Adrenal gland (tissue), 12 donors: ENCODE measurements around the gene LRRTM4. TPM values are rescaled to one million over a fixed set of nuclear protein-coding genes. Genes with fewer than 3 reads are reported as not detected.

Experiments used
- DNase-seq, 7 donors: peaks; one replicate each; pipeline ENCODE4 v3.0.0-alpha.2; 2019 to 2020
- H3K27ac ChIP-seq, 5 donors: fragments of 200-600 bp; sonication (generic) in 4 of 5; 1 replicate in 3 of 5; 2 replicates in 2 of 5; pipeline versions ENCODE4 v1.5.1 to v1.8.0; 2016 to 2020; ENCODE audit warnings: mild to moderate bottlenecking in 1 of 5
- H3K27me3 ChIP-seq: fragments of 200-600 bp; 2 replicates; pipeline ENCODE4 v1.8.0; 2021
- H3K36me3 ChIP-seq, 2 donors: fragments of 200-600 bp; replicated peaks in 1 of 2; 1 replicate in 1 of 2; 2 replicates in 1 of 2; pipeline versions ENCODE4 v1.5.1 to v1.8.0; 2018 to 2022
- H3K4me1 ChIP-seq, 2 donors: fragments of 200-600 bp; replicated peaks in 1 of 2; 1 replicate in 1 of 2; 2 replicates in 1 of 2; pipeline versions ENCODE4 v1.5.1 to v1.8.0; 2018 to 2021
- H3K4me3 ChIP-seq, 4 donors: fragments of 200-600 bp; sonication (generic) in 3 of 4; one replicate each; pipeline ENCODE4 v1.5.1; 2016 to 2018
- H3K9me3 ChIP-seq, 3 donors: fragments of 200-600 bp; sonication (generic) in 1 of 3; replicated peaks in 1 of 3; 1 replicate in 2 of 3; 2 replicates in 1 of 3; pipeline versions ENCODE4 v1.5.1 to v1.8.0; 2016 to 2021
- CTCF ChIP-seq, 6 experiments: fragments of 450-650 bp in 4 of 6; fragments of 200-600 bp in 2 of 6; sonication (generic) in 1 of 6; IDR thresholded peaks; 1 replicate in 5 of 6; 2 replicates in 1 of 6; pipeline versions ENCODE4 v1.5.1 to v1.8.0; 2016 to 2021; ENCODE audit warnings: antibody characterized with exemption in 6 of 6, mild to moderate bottlenecking in 2 of 6, moderate library complexity in 1 of 6
- POLR2A ChIP-seq, 2 donors: fragments of 450-650 bp; IDR thresholded peaks; one replicate each; pipeline ENCODE4 v1.6.1; 2017; ENCODE audit warnings: antibody characterized with exemption in 2 of 2, mild to moderate bottlenecking in 2 of 2, moderate library complexity in 1 of 2
- WGBS, 4 donors: extraction: QIAGEN DNeasy Blood & Tissue Kit in 2 of 4; methylation state at CpG; one replicate each; pipeline versions ENCODE4 v1.1.5 to v1.1.7; 2013 to 2017; 5-methylcytosine and 5-hydroxymethylcytosine counted together
- intact Hi-C, 2 donors: fragments of 100-400 bp; cut with DNase I; formaldehyde crosslinking; loops; one replicate each; pipeline versions ENCODE4 v1.14.1 to v1.15.0; 2022 to 2023
- polyA plus RNA-seq, 3 donors: library from polyadenylated mRNA; stranded (reverse); fragments of 200-250 nt in 2 of 3; fragments of 350-450 nt in 1 of 3; fragmentation: Illumina TruSeq in 1 of 3; extraction: RNeasy Lipid Tissue Mini Kit (QIAGEN cat#74804) in 1 of 3; gene quantifications; one replicate each; pipeline ENCODE4 v1.2.3, GENCODE V29; 2013 to 2014
- total RNA-seq, 9 donors: library from RNA; depleted of rRNA in 4 of 9; stranded (reverse); fragments of >200 nt in 4 of 9; fragments of 120-200 nt in 1 of 9; fragmentation: NEBNext Ultra II Directional in 1 of 9; extraction: Animal tissue kit (Norgen Biotek cat#: 25700) in 1 of 9; gene quantifications; one replicate each; pipeline versions ENCODE4 v1.1.0 to v1.2.4, GENCODE V29; 2013 to 2023
- donor health status: healthy with polysubstance abuse.
- donor health status: Bipolar disorder and iron deficiency.
- donor health status: DM: yes; HTN: yes; CAD: no.
- donor health status: DM: no; HTN: no; CAD: no.
- donor health status: DM: no; HTN: no; CAD: no.
- donor health status: DM: yes; HTN: yes; CAD: no.

Gene LRRTM4
- total and polyA plus RNA-seq, 12 donors = 0.07 to 0.67 (median 0.43) TPM; not detected in 4

- Histone ChIP-seq H3K27ac (no peak overlapping the region), H3K36me3 (no peaks in the 10 kb centered on the region), H3K4me3 (no peak overlapping the region), H3K9me3 (no peaks in the 10 kb centered on the region), H3K27me3 (no peaks in the 10 kb centered on the region), H3K4me1 (no peaks in the 10 kb centered on the region)
- TF ChIP-seq POLR2A (IDR thresholded peaks at IDR 0.05) = no peak
- no peak for TF ChIP-seq CTCF (IDR thresholded peaks at IDR 0.05)
- intact Hi-C loops = no loop called here
- DNase-seq = no peak
Observed at GRCh38 chr2:76928026-76928425, 594.1 kb downstream of the LRRTM4 start.

GRCh38 chr2:76921006-76921405, 601.2 kb downstream of the LRRTM4 start:
- intact Hi-C loops = no loop called here
- Histone ChIP-seq H3K27me3 (no peaks in the 10 kb centered on the region), H3K4me3 (no peak overlapping the region), H3K4me1 (no peaks in the 10 kb centered on the region), H3K9me3 (no peaks in the 10 kb centered on the region), H3K36me3 (no peaks in the 10 kb centered on the region), H3K27ac (no peak overlapping the region)
- TF ChIP-seq CTCF (IDR thresholded peaks at IDR 0.05) (no peak), POLR2A (IDR thresholded peaks at IDR 0.05) (no peak)
- no peak for DNase-seq
- WGBS, 4 donors = 79 to 87% (median 85%) methylated on average over 2 of the region's 2 CpGs

GRCh38 chr2:76895469-76895868, 626.7 kb downstream of the LRRTM4 start:
- peaks cover 0 to 6% (median 0%) of the 10 kb centered on the region in 3 donors for H3K9me3 ChIP-seq
- peaks cover 0 to 3% of the 10 kb centered on the region in 2 donors for H3K4me1 ChIP-seq
- peak in 6 of 7 donors; percentile 17 to 57 (median 28) for DNase-seq
- intact Hi-C loops = no loop called here
- no peaks in the 10 kb centered on the region for H3K36me3 ChIP-seq
- H3K27ac ChIP-seq = no peak overlapping the region
- WGBS, 4 donors = 34 to 37% (median 35%) methylated on average over 6 of the region's 6 CpGs
- H3K27me3 ChIP-seq = no peaks in the 10 kb centered on the region
- H3K4me3 ChIP-seq = no peak overlapping the region
- TF ChIP-seq CTCF (IDR thresholded peaks at IDR 0.05) (no peak), POLR2A (IDR thresholded peaks at IDR 0.05) (no peak)

- no peaks in the 10 kb centered on the region for H3K36me3 ChIP-seq
- no peak overlapping the region for H3K27ac ChIP-seq
- H3K9me3 ChIP-seq = peaks cover 0 to 2% (median 0%) of the 10 kb centered on the region in 3 donors
- H3K4me1 ChIP-seq = no peaks in the 10 kb centered on the region
- H3K27me3 ChIP-seq = no peaks in the 10 kb centered on the region
- DNase-seq = no peak
- H3K4me3 ChIP-seq = no peak overlapping the region
- TF ChIP-seq CTCF (IDR thresholded peaks at IDR 0.05) (no peak), POLR2A (IDR thresholded peaks at IDR 0.05) (no peak)
- WGBS, 4 donors = 40 to 65% (median 57%) methylated on average over 1 of the region's 1 CpG
- intact Hi-C loops = no loop called here
Observed at GRCh38 chr2:76870581-76870980, 651.6 kb downstream of the LRRTM4 start.
